Daoy (cell line): Measurements from ENCODE around the gene OR5D13. TPM values are rescaled to one million over a fixed set of nuclear protein-coding genes. Genes with fewer than 3 reads are reported as not detected.

Experiments
- DNase-seq: peaks from one replicate; pipeline ENCODE4 v3.0.0-alpha.2; 2015; ENCODE audit warnings: low read depth
- total RNA-seq: library from RNA; depleted of rRNA; stranded (reverse); fragments of >200 nt; shearing (Covaris generic); gene quantifications from 2 replicates; pipeline ENCODE4 v1.2.3, GENCODE V29; 2014; rRNA removed

The OR5D13 gene, protein sequence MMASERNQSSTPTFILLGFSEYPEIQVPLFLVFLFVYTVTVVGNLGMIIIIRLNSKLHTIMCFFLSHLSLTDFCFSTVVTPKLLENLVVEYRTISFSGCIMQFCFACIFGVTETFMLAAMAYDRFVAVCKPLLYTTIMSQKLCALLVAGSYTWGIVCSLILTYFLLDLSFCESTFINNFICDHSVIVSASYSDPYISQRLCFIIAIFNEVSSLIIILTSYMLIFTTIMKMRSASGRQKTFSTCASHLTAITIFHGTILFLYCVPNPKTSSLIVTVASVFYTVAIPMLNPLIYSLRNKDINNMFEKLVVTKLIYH
- total RNA-seq: not detected in 2 replicates

DNA sequence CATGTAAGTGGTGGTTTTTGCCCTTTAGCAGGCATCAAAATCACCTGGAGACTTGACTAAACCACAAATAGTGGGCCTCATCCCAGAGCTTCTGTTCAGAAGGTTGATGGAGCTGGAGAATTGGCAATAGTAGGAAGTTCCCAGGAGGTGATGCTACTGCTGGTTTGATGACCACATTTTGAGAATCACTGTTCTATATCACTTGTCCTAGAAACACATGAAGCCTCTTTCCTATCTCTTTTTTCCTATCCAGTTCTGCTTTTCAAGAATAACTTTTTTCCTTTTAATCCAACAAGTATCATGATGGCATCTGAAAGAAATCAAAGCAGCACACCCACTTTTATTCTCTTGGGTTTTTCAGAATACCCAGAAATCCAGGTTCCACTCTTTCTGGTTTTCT is at the start of gene OR5D13:
OR5D13 (plus strand) TSS at position 301 of the 400 bp plus-strand sequence; CDS start at position 301, 0 bp downstream.
- DNase-seq: no peak

DNA sequence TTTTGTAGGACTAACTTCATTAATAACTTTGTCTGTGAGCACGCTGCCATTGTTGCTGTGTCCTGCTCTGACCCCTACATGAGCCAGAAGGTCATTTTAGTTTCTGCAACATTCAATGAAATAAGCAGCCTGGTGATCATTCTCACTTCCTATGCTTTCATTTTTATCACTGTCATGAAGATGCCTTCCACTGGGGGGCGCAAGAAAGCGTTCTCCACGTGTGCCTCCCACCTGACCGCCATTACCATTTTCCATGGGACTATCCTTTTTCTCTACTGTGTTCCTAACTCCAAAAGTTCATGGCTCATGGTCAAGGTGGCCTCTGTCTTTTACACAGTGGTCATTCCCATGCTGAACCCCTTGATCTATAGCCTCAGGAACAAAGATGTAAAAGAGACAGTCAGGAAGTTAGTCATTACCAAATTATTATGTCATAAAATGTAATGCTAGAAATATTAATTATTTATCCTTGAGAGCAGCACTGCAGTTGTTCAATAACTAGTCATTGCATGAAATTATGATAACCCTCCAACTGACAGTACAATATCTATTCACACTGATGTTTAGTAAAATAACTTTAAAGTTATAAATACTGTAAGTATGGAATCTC is 46.4 kb upstream of the OR5D13 start:
- no peak for DNase-seq

DNA sequence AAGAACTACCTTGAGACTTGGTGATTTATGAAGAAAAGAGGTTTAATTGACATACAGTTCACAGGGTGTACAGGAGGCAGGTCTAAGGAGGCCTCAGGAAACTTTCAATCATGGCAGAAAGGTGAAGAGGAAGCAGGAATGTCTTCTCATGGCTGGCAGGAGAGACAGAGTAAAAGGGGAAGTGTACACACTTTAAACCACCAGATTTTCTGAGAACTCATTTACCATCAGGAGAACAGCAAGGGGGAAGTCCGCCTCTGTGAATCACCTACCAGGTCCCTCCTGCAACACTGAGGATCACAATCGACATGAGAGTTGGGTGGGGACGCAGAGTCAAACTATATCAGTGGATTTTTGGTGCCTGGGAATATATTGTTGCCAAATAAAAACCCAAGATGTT is 40.3 kb upstream of the OR5D13 start:
- no peak for DNase-seq

DNA sequence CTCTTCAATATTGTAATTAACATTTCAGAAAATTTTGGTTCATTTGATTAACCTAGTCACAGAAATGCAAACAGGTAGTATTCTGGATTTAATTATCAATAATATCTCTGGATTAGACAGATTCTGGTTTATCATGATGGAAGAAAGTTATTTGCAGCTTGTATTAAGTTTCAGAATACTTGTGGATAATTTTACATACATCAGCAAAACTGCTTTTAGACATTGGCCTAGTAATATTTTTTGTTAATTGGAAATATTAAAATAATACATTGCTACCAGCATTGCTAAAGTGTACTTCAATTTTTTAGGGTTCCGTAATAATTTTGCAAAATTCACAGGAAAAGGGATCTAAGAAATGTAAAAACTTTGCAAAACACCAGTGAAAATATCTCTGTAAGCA is 18.4 kb downstream of the OR5D13 start:
- DNase-seq: no peak

DNA sequence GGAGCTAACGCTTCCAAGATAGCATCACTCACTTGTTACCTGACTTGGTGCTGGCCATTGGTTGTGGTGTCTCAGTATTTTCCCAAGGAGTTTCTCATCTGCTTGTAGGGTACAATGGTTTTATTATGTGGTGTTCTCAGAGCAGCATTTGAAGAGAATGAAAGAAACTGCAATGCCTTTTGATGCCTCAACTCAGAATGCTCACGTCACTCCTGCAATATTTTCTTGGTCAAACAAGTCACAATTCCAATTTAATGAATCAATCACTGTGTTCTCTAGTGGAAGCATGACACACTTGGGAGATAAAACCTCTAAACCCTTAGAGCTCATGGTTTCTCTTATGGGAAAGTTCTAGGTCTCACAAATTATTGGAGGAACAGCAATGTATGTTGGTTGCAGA is 20.1 kb downstream of the OR5D13 start:
- DNase-seq: no peak

DNA sequence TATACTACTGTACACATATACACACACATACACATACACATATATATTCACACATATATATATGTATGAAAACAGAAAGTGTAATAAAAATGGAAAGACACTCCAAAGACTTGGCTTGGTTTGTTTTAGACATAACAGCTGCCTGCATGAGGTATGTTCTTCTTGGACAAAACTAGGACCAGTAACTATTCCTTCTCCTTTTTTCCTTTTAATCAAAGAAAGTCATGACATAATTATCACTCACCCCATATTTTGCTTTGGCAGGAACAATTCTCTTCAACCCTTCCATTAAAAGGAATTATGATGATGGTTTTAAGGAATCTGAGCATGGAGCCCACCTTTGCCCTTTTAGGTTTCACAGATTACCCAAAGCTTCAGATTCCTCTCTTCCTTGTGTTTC is 22.0 kb downstream of the OR5D13 start, which contains the start of gene OR5D14:
OR5D14 (plus strand) TSS at position 301 of the 400 bp plus-strand sequence; CDS start at position 301, 0 bp downstream.
- no peak for DNase-seq

DNA sequence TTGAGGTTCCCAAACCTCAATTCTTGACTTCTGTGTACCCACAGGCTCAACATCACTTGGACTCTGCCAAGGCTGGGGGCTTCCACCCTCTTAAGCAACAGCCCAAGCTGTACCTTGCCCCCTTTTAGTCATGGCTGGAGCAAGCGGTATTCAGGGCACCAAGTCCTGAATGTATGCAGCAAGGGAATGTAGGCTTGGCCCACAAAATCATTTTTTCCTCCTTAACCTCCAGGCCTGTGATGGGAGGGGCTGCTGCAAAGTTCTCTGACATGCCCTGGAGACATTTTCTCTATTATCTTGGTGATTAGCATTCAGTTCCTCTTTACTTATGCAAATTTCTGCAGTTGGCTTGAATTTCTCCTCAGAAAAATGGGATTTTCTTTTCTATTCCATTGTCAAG is 33.0 kb downstream of the OR5D13 start:
- DNase-seq: no peak

DNA sequence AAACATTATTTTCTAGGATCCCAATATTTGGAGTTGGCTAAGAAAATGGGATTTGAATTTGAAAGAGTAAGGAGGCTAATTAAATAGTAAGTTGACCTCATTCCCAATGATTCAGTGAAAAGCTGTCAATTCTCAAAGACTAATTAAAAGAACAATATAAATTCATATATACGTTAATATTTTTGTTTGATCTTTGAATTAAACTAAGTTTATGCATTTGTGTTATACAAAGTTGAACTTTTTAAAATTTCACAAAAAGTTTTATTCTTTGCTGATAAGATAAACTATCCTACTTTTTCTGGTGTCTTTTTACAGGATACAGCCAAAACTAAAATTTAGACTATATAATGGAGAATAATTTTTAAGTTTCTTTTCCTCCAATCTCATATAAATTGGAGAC is 37.8 kb downstream of the OR5D13 start, which contains the start of gene OR5L1:
OR5L1 (plus strand) TSS at position 301 of the 400 bp plus-strand sequence. CDS start 100 bp downstream, outside the sequence.
- no peak for DNase-seq

DNA sequence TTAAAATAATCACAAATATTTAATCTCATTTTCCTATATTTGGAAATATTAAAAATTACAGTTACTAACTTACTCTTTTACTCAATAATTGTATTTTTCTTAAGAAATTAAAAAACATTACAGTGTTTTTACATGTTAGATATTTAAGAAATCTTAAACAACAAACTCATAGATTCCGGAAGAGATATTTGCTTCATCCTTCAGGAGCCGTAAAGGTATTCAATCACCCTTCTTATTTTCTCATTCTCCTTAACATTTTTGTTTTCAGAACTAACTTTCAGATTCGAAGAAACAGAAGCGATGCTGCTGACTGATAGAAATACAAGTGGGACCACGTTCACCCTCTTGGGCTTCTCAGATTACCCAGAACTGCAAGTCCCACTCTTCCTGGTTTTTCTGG is 46.1 kb downstream of the OR5D13 start, which contains the start of gene OR5D18:
OR5D18 (plus strand) TSS at position 301 of the 400 bp plus-strand sequence; CDS start at position 301, 0 bp downstream.
- DNase-seq: no peak

Other genes starting within 250 kb of the OR5D13 start
- not detected in 2 replicates for gene OR4C15, start 219.0 kb upstream of the OR5D13 start, total RNA-seq
- not detected in 2 replicates for gene OR4C16, start 201.3 kb upstream of the OR5D13 start, total RNA-seq
- not detected in 2 replicates for gene OR4C11, start 165.8 kb upstream of the OR5D13 start, total RNA-seq
- not detected in 2 replicates for gene OR4P4, start 138.3 kb upstream of the OR5D13 start, total RNA-seq
- not detected in 2 replicates for gene OR4S2, start 125.1 kb upstream of the OR5D13 start, total RNA-seq
- not detected in 2 replicates for gene OR4C6, start 111.2 kb upstream of the OR5D13 start, total RNA-seq
- not detected in 2 replicates for gene OR5D14, start 22.1 kb downstream of the OR5D13 start, total RNA-seq
- not detected in 2 replicates for gene OR5L1, start 37.9 kb downstream of the OR5D13 start, total RNA-seq
- not detected in 2 replicates for gene OR5D18, start 46.2 kb downstream of the OR5D13 start, total RNA-seq
- gene OR5L2, start 53.8 kb downstream of the OR5D13 start, total RNA-seq: not detected in 2 replicates
- gene OR5D16, start 65.3 kb downstream of the OR5D13 start, total RNA-seq: not detected in 2 replicates
- gene TRIM51, start 109.9 kb downstream of the OR5D13 start, total RNA-seq: not detected in 2 replicates
- gene OR5W2, start 141.1 kb downstream of the OR5D13 start, total RNA-seq: not detected in 2 replicates
- not detected in 2 replicates for gene OR5I1, start 163.0 kb downstream of the OR5D13 start, total RNA-seq
- not detected in 2 replicates for gene OR10AG1, start 196.5 kb downstream of the OR5D13 start, total RNA-seq
- gene OR5F1, start 221.2 kb downstream of the OR5D13 start, total RNA-seq: not detected in 2 replicates